HepG2 (cell line): ENCODE measurements around the gene DOP1B. TPM values are rescaled to one million over a fixed set of nuclear protein-coding genes. Genes with fewer than 3 reads are reported as not detected.

Experiments used
- ATAC-seq: fragments of 200-7000 bp; cut with Tn5 transposase; 3 replicates; pipeline ENCODE4 v1.9.1; 2020; ENCODE audit warnings: mild to moderate bottlenecking, moderate library complexity
- BruUV-seq: library from RNA; stranded (reverse); fragments of 400-500 nt; replicated peaks from 2 replicates; lab custom pipeline; 2021; lab: Mats Ljungman, UMichigan
- CTCF ChIA-PET: fragments of 300-600 bp; formaldehyde crosslinking; extraction: SDS; loops from one replicate; lab custom pipeline; 2021; ENCODE audit warnings: low total read pairs, inconsistent platforms, low intra/inter-chr PET ratio; lab: Yijun Ruan, JAX
- POLR2A ChIA-PET: fragments of 350-600 bp; sonication (Branson Sonifier 250); formaldehyde crosslinking; loops from one replicate; lab custom pipeline; 2020; ENCODE audit warnings: antibody characterized with exemption, inconsistent platforms; lab: Yijun Ruan, JAX
- DNase-seq: peaks from one replicate; pipeline ENCODE4 v3.0.0-alpha.2; 2015; ENCODE audit warnings: low spot score
- FAIRE-seq: peaks from 3 replicates; lab custom pipeline; 2011; peaks lifted over from hg19 to GRCh38; lab: Jason Lieb, UNC
- H2AFZ ChIP-seq: one replicate; pipeline ENCODE4 v1.6.1; 2011; ENCODE audit warnings: low read length, inconsistent platforms
- H3K27ac ChIP-seq: fragments of 300-600 bp; 3 replicates; pipeline ENCODE4 v1.8.0; 2011; ENCODE audit warnings: mixed run types, mild to moderate bottlenecking, mixed read lengths, low read length, inconsistent platforms; ENCODE audit not compliant: insufficient read depth; ENCODE audit errors: extremely low read length
- H3K27me3 ChIP-seq, 2 experiments: fragments of 200-600 bp in 1 of 2; 2 replicates in 1 of 2; 3 replicates in 1 of 2; pipeline versions ENCODE4 v1.6.0 to v1.8.0; 2011; ENCODE audit warnings: low read length in 2 of 2, mild to moderate bottlenecking in 2 of 2, moderate library complexity in 2 of 2, inconsistent platforms in 1 of 2; ENCODE audit not compliant: insufficient read depth in 2 of 2, control insufficient read depth in 1 of 2
- H3K36me3 ChIP-seq, 2 experiments: fragments of 200-600 bp in 1 of 2; replicated peaks in 1 of 2; 2 replicates in 1 of 2; 3 replicates in 1 of 2; pipeline versions ENCODE4 v1.5.1 to v1.8.0; 2011; ENCODE audit warnings: low read length in 2 of 2, inconsistent platforms in 1 of 2; ENCODE audit not compliant: insufficient read depth in 2 of 2, control insufficient read depth in 1 of 2
- H3K4me1 ChIP-seq: 2 replicates; pipeline ENCODE4 v1.5.1; 2012; ENCODE audit warnings: low read length, inconsistent platforms; ENCODE audit not compliant: insufficient read depth
- H3K4me2 ChIP-seq: 2 replicates; pipeline ENCODE4 v1.6.0; 2011; ENCODE audit warnings: low read depth, low read length, inconsistent platforms
- H3K4me3 ChIP-seq, 3 experiments: fragments of 200-600 bp in 1 of 3; sonication (generic), shearing (Covaris generic) in 1 of 3; replicated peaks in 1 of 3; 2 replicates each; pipeline ENCODE4 v1.5.1; 2011 to 2016; ENCODE audit warnings: low read length in 3 of 3, inconsistent platforms in 2 of 3, low read depth in 2 of 3, mild to moderate bottlenecking in 2 of 3, control low read depth in 1 of 3, mixed read lengths in 1 of 3; ENCODE audit not compliant: insufficient read depth in 1 of 3
- H3K79me2 ChIP-seq: one replicate; pipeline ENCODE4 v1.6.1; 2011; ENCODE audit warnings: low read length, inconsistent platforms; ENCODE audit not compliant: insufficient read depth
- H3K9ac ChIP-seq: 2 replicates; pipeline ENCODE4 v1.6.0; 2011; ENCODE audit warnings: mild to moderate bottlenecking, low read depth, low read length, inconsistent platforms; ENCODE audit not compliant: insufficient read depth
- H3K9me3 ChIP-seq: 2 replicates; pipeline ENCODE4 v1.5.1; 2012; ENCODE audit warnings: mild to moderate bottlenecking, low read length
- H4K20me1 ChIP-seq: 2 replicates; pipeline ENCODE4 v1.6.0; 2011; ENCODE audit warnings: inconsistent platforms, mild to moderate bottlenecking, low read length, moderate library complexity; ENCODE audit not compliant: insufficient read depth
- CEBPG ChIP-seq: IDR thresholded peaks from 2 replicates; pipeline ENCODE4 v1.6.1; 2016
- FOXA1 ChIP-seq, 2 experiments: fragments of 450-650 bp in 1 of 2; sonication (generic) in 1 of 2; formaldehyde crosslinking in 1 of 2; IDR thresholded peaks; 2 replicates each; pipeline versions ENCODE4 v1.4.0 to v1.6.1; 2016 to 2020; ENCODE audit warnings: missing genetic modification reagents in 1 of 2
- FOXK2 ChIP-seq: fragments of 450-650 bp; IDR thresholded peaks from 2 replicates; pipeline ENCODE4 v1.6.1; 2016
- NR2C2 ChIP-seq: sonication (generic); formaldehyde crosslinking; IDR thresholded peaks from 2 replicates; pipeline ENCODE4 v1.4.0; 2020; ENCODE audit warnings: missing genetic modification reagents, mild to moderate bottlenecking, moderate library complexity, borderline replicate concordance
- RARA ChIP-seq: IDR thresholded peaks from 2 replicates; pipeline ENCODE4 v1.6.1; 2016; ENCODE audit warnings: missing genetic modification reagents, missing compliant biosample characterization
- SP4 ChIP-seq: sonication (generic); formaldehyde crosslinking; IDR thresholded peaks from 2 replicates; pipeline ENCODE4 v1.8.1; 2023; ENCODE audit warnings: mild to moderate bottlenecking, missing genetic modification reagents
- ZEB1 ChIP-seq: IDR thresholded peaks from 2 replicates; pipeline ENCODE4 v1.6.1; 2012; ENCODE audit warnings: mild to moderate bottlenecking, low read depth, inconsistent platforms; ENCODE audit not compliant: insufficient replicate concordance
- ZNF260 ChIP-seq: sonication (generic); formaldehyde crosslinking; IDR thresholded peaks from 2 replicates; pipeline ENCODE4 v1.4.0; 2020; ENCODE audit warnings: missing genetic modification reagents, low read depth, mild to moderate bottlenecking, borderline replicate concordance
- ZNF703 ChIP-seq: sonication (generic); formaldehyde crosslinking; IDR thresholded peaks from 2 replicates; pipeline ENCODE4 v1.5.1; 2020; ENCODE audit warnings: missing genetic modification reagents, mild to moderate bottlenecking, moderate library complexity, borderline replicate concordance
- WGBS: methylation state at CpG from one replicate; pipeline ENCODE4 v1.1.6; 2017; ENCODE audit warnings: low lambda C conversion rate; 5-methylcytosine and 5-hydroxymethylcytosine counted together
- in situ Hi-C: cut with HindIII; loops from 2 replicates; pipeline ENCODE4 v1.10.0; 2017; ENCODE audit warnings: low pct_unique_long_range_greater_than_20kb; ENCODE audit not compliant: extremely low pct_ligation_motif_present
- intact Hi-C: fragments of 100-400 bp; cut with micrococcal nuclease; formaldehyde crosslinking; loops from one replicate; pipeline ENCODE4 v1.10.0; 2022; ENCODE audit not compliant: unreplicated experiment
- polyA plus RNA-seq, 8 experiments: library from polyadenylated mRNA; depleted of rRNA in 3 of 8; stranded (reverse) in 7 of 8; unstranded in 1 of 8; fragments of >200 nt; fragmentation: Illumina TruSeq in 4 of 8; extraction: Trizol in 4 of 8; gene quantifications; 2 replicates each; pipeline versions ENCODE4 v1.2.1 to v1.2.3, GENCODE V29; 2011 to 2016; ENCODE audit warnings: low read depth in 4 of 8, missing spikeins in 1 of 8, mixed read lengths in 1 of 8; ENCODE audit not compliant: insufficient read depth in 1 of 8
- total RNA-seq, 5 experiments: library from RNA; depleted of rRNA; stranded (reverse); fragments of >200 nt; fragmentation: Illumina TruSeq; extraction: Trizol; gene quantifications; 2 replicates each; pipeline ENCODE4 v1.2.3, GENCODE V29; 2016; ENCODE audit warnings: low read depth in 1 of 5
- TF ChIP-seq, protein P1 (sequence below): sonication (generic); formaldehyde crosslinking; IDR thresholded peaks from 2 replicates; pipeline ENCODE4 v1.4.0; 2020; ENCODE audit warnings: missing genetic modification reagents
- TF ChIP-seq, protein P2 (sequence below): sonication (generic); formaldehyde crosslinking; IDR thresholded peaks from 2 replicates; pipeline ENCODE4; 2020; ENCODE audit warnings: missing genetic modification reagents, mild to moderate bottlenecking, borderline replicate concordance
- TF ChIP-seq, protein P3 (sequence below): sonication (generic); formaldehyde crosslinking; IDR thresholded peaks from 2 replicates; pipeline ENCODE4 v1.4.0; 2020; ENCODE audit warnings: mild to moderate bottlenecking, missing genetic modification reagents, borderline replicate concordance
- TF ChIP-seq, protein P4 (sequence below): sonication (generic); IDR thresholded peaks from 2 replicates; pipeline ENCODE4 v1.6.1; 2016; ENCODE audit warnings: low read depth, borderline replicate concordance

DOP1B gene
- total and polyA plus RNA-seq, 2 of the 13 experiments (the other 11 are each of a cell fraction or from before 2014, with no cell fraction given) = 2.8 to 3.2 TPM

DNA sequence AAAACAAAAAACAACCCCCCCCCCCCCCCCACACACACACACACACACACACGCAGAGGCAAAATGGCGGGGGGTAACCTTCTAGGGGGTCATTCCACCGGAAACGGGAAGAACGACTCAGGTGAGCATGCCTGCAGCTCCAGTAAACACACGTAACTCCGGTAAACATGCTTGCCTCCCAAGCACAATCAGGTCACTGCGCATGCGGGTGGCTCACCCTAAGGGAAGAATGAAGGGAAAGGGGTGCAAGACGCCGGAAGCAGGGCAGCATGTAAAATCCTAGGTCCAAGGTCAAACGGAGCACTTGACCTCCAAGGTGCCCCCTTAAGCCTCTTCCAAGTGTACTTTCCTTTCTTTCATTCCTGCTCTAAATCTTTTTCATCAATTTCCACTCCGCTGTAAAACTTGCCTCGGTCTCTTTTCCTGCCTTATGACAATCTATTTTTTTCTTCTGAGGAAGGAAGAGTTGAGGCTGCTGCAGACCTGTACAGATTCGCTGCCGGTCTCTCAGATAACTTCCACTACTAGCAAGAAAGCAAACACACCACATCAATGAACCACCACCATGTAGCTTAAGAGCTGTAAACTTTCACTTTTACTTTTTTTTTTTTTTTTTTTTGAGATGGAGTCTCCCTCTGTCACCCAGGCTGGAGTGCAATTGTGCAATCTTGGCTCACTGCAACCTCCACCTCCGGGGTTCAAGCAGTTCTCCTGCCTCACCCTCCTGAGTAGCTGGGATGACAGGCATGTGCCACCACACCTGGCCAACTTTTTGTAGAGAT, 42.8 kb upstream of the DOP1B start:
- H3K9ac ChIP-seq = peak overlapping the region; percentile 31
- intact Hi-C loops = loop anchor here (5.0 kb wide), 1 partner anchor 52 kb away; the partner anchor contains the start of gene SETD4
- H2AFZ ChIP-seq = peak overlapping the region; percentile 96
- H3K27ac ChIP-seq = peak overlapping the region; percentile 68
- in situ Hi-C loops = no loop called here
- BruUV-seq = no TSS peak
- peak; percentile 76 for ATAC-seq
- no peaks in the 10 kb centered on the region for H3K79me2 ChIP-seq
- H3K36me3 ChIP-seq = no peaks in the 10 kb centered on the region
- peaks cover 0 to 7% of the 10 kb centered on the region in 2 experiments; a peak in 2 of 5 replicates for H3K27me3 ChIP-seq
- peak overlapping the region; percentile 62 to 75 (median 66); a peak in 5 of 6 replicates for H3K4me3 ChIP-seq
- POLR2A ChIA-PET = interaction anchor here (0.9 to 2.7 kb wide), 5 partner anchors 41 to 286 kb away, joined by 3 to 14 read pairs (median 4); partner anchors contain the start of genes MORC3 and SETD4
- FAIRE-seq = peak; percentile 47
- 2% methylated on average over 16 of the region's 17 CpGs for WGBS
- peaks cover 14% of the 10 kb centered on the region for H3K4me1 ChIP-seq
- H3K4me2 ChIP-seq = peak overlapping the region; percentile 94
- CTCF ChIA-PET = interaction anchor here (1.3 kb wide), 1 partner anchor 85 kb away, joined by 3 read pairs; no protein-coding TSS in a partner anchor
- H4K20me1 ChIP-seq = no peaks in the 10 kb centered on the region
- peak; percentile 70 for DNase-seq
- H3K9me3 ChIP-seq = no peaks in the 10 kb centered on the region
- TF ChIP-seq FOXA1 (IDR thresholded peaks at IDR 0.05) = no peak
- peak; percentile 91 for TF ChIP-seq FOXA1 (CRISPR knock-in tag; IDR thresholded peaks at IDR 0.05)
- 0 out of 2 replicates have a peak, but pooled peaks have one; percentile 32 for TF ChIP-seq SP4 (CRISPR knock-in tag)
- peak; percentile 56; the same call in 1 of the 2 replicates for TF ChIP-seq CEBPG
- TF ChIP-seq ZNF260 (CRISPR knock-in tag) = no peak
- TF ChIP-seq, protein P1, sequence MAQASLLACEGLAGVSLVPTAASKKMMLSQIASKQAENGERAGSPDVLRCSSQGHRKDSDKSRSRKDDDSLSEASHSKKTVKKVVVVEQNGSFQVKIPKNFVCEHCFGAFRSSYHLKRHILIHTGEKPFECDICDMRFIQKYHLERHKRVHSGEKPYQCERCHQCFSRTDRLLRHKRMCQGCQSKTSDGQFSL (CRISPR knock-in tag) = 0 out of 2 replicates have a peak, but pooled peaks have one; percentile 23
- TF ChIP-seq NR2C2 = peak; percentile 91
- TF ChIP-seq, protein P2, sequence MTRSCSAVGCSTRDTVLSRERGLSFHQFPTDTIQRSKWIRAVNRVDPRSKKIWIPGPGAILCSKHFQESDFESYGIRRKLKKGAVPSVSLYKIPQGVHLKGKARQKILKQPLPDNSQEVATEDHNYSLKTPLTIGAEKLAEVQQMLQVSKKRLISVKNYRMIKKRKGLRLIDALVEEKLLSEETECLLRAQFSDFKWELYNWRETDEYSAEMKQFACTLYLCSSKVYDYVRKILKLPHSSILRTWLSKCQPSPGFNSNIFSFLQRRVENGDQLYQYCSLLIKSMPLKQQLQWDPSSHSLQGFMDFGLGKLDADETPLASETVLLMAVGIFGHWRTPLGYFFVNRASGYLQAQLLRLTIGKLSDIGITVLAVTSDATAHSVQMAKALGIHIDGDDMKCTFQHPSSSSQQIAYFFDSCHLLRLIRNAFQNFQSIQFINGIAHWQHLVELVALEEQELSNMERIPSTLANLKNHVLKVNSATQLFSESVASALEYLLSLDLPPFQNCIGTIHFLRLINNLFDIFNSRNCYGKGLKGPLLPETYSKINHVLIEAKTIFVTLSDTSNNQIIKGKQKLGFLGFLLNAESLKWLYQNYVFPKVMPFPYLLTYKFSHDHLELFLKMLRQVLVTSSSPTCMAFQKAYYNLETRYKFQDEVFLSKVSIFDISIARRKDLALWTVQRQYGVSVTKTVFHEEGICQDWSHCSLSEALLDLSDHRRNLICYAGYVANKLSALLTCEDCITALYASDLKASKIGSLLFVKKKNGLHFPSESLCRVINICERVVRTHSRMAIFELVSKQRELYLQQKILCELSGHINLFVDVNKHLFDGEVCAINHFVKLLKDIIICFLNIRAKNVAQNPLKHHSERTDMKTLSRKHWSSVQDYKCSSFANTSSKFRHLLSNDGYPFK (CRISPR knock-in tag) = peak; percentile 34; the same call in 1 of the 2 replicates
- TF ChIP-seq FOXK2 = 0 out of 2 replicates have a peak, but pooled peaks have one; percentile 51
- TF ChIP-seq, protein P3, sequence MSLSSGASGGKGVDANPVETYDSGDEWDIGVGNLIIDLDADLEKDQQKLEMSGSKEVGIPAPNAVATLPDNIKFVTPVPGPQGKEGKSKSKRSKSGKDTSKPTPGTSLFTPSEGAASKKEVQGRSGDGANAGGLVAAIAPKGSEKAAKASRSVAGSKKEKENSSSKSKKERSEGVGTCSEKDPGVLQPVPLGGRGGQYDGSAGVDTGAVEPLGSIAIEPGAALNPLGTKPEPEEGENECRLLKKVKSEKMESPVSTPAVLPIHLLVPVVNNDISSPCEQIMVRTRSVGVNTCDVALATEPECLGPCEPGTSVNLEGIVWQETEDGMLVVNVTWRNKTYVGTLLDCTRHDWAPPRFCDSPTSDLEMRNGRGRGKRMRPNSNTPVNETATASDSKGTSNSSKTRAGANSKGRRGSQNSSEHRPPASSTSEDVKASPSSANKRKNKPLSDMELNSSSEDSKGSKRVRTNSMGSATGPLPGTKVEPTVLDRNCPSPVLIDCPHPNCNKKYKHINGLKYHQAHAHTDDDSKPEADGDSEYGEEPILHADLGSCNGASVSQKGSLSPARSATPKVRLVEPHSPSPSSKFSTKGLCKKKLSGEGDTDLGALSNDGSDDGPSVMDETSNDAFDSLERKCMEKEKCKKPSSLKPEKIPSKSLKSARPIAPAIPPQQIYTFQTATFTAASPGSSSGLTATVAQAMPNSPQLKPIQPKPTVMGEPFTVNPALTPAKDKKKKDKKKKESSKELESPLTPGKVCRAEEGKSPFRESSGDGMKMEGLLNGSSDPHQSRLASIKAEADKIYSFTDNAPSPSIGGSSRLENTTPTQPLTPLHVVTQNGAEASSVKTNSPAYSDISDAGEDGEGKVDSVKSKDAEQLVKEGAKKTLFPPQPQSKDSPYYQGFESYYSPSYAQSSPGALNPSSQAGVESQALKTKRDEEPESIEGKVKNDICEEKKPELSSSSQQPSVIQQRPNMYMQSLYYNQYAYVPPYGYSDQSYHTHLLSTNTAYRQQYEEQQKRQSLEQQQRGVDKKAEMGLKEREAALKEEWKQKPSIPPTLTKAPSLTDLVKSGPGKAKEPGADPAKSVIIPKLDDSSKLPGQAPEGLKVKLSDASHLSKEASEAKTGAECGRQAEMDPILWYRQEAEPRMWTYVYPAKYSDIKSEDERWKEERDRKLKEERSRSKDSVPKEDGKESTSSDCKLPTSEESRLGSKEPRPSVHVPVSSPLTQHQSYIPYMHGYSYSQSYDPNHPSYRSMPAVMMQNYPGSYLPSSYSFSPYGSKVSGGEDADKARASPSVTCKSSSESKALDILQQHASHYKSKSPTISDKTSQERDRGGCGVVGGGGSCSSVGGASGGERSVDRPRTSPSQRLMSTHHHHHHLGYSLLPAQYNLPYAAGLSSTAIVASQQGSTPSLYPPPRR (CRISPR knock-in tag) = no peak
- no peak for TF ChIP-seq ZNF703 (CRISPR knock-in tag)
- TF ChIP-seq ZEB1 = peak; percentile 77
- peak; percentile 37; the same call in 1 of the 2 replicates for TF ChIP-seq RARA (CRISPR knock-in tag)
- TF ChIP-seq, protein P4, sequence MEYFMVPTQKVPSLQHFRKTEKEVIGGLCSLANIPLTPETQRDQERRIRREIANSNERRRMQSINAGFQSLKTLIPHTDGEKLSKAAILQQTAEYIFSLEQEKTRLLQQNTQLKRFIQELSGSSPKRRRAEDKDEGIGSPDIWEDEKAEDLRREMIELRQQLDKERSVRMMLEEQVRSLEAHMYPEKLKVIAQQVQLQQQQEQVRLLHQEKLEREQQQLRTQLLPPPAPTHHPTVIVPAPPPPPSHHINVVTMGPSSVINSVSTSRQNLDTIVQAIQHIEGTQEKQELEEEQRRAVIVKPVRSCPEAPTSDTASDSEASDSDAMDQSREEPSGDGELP = peak; percentile 49; the same call in 1 of the 2 replicates
